ENCODE measurements around the gene SSX3. TPM values are rescaled to one million over a fixed set of nuclear protein-coding genes. Genes with fewer than 3 reads are reported as not detected.
"Not testable (repeated sequence)": the region's sequence is repeated elsewhere in the genome, so short reads cannot be mapped to it uniquely, and the experiment has no call there.

SSX3 gene
- total and polyA plus RNA-seq, 9 of the 15 experiments (the other 6 are each of a cell fraction or from before 2014, with no cell fraction given) = 3.5 to 100 (median 55.2) TPM

GRCh38 chrX:48367717-48368408, 11.4 kb upstream of the SSX3 start:
- H4K20me1 ChIP-seq (replicated peaks; ENCODE audit: control insufficient read depth, insufficient read depth, low read length); H3K4me3 ChIP-seq; CTCF ChIA-PET (ENCODE audit: low intra/inter-chr PET ratio); H3K9me1 ChIP-seq (ENCODE audit: control insufficient read depth, insufficient read depth, low read length); H3K9ac ChIP-seq (ENCODE audit: insufficient read depth in 1 of 2, low read depth in 2 of 2, low read length in 2 of 2); POLR2A ChIA-PET; BruUV-seq (replicated peaks); H3K27ac ChIP-seq (ENCODE audit: extremely low read depth, low read depth, low read length); FAIRE-seq; H3K79me2 ChIP-seq (ENCODE audit: control insufficient read depth, insufficient read depth, low read length); H3K27me3 ChIP-seq (ENCODE audit: control insufficient read depth in 2 of 2, insufficient read depth in 2 of 2, low read length in 2 of 2); in situ Hi-C loops (cut with MboI); H3K9me3 ChIP-seq (replicated peaks; ENCODE audit: control insufficient read depth, insufficient read depth, low read depth, low read length); H3K4me2 ChIP-seq (ENCODE audit: insufficient read depth, low read length); H2AFZ ChIP-seq (ENCODE audit: low read depth, low read length); H3K36me3 ChIP-seq (ENCODE audit: control insufficient read depth, insufficient read depth, low read length); DNase-seq (ENCODE audit: extremely low read depth in 1 of 4, low spot score in 3 of 4); intact Hi-C loops (cut with micrococcal nuclease); H3K4me1 ChIP-seq (replicated peaks in 1 of 2; ENCODE audit: control insufficient read depth in 2 of 2, insufficient read depth in 2 of 2, low read length in 2 of 2): not testable (repeated sequence)
- ATAC-seq = peak; percentile 49; the same call in 1 of the 3 replicates
- WGBS (ENCODE audit: insufficient coverage, low coverage, missing lambda C conversion rate) = no CpG with 5 or more reads among the region's 12 CpGs

- CTCF ChIA-PET (ENCODE audit: low intra/inter-chr PET ratio); ATAC-seq; H3K4me3 ChIP-seq; H3K27me3 ChIP-seq (ENCODE audit: control insufficient read depth in 2 of 2, insufficient read depth in 2 of 2, low read length in 2 of 2); H4K20me1 ChIP-seq (replicated peaks; ENCODE audit: control insufficient read depth, insufficient read depth, low read length); BruUV-seq (replicated peaks); H3K36me3 ChIP-seq (ENCODE audit: control insufficient read depth, insufficient read depth, low read length); H3K79me2 ChIP-seq (ENCODE audit: control insufficient read depth, insufficient read depth, low read length); H3K9me1 ChIP-seq (ENCODE audit: control insufficient read depth, insufficient read depth, low read length); POLR2A ChIA-PET; H3K9me3 ChIP-seq (replicated peaks; ENCODE audit: control insufficient read depth, insufficient read depth, low read depth, low read length); H3K4me2 ChIP-seq (ENCODE audit: insufficient read depth, low read length); H3K27ac ChIP-seq (ENCODE audit: extremely low read depth, low read depth, low read length); DNase-seq (ENCODE audit: extremely low read depth in 1 of 4, low spot score in 3 of 4); H3K4me1 ChIP-seq (replicated peaks in 1 of 2; ENCODE audit: control insufficient read depth in 2 of 2, insufficient read depth in 2 of 2, low read length in 2 of 2); in situ Hi-C loops (cut with MboI); FAIRE-seq; intact Hi-C loops (cut with micrococcal nuclease); H3K9ac ChIP-seq (ENCODE audit: insufficient read depth in 1 of 2, low read depth in 2 of 2, low read length in 2 of 2); TF ChIP-seq ATF3 (CRISPR knock-in tag; conservative IDR thresholded peaks at IDR 0.05): not testable (repeated sequence)
- TF ChIP-seq ATF3 (IDR thresholded peaks at IDR 0.05) = peak; percentile 48; the same call in 1 of the 2 replicates
- H2AFZ ChIP-seq (ENCODE audit: low read depth, low read length) = 0 out of 2 replicates have a peak overlapping the region, but pooled peaks have one; percentile 39
- 10% methylated on average over 5 of the region's 6 CpGs for WGBS (ENCODE audit: insufficient coverage, low coverage, missing lambda C conversion rate)
These were observed 2.8 kb upstream of the SSX3 start for GRCh38 chrX:48359281-48359680.

All from K562 (cell line).